Tibial artery (tissue), 4 donors: ENCODE results near the gene CHD2.
A peak's percentile ranks its signal among the peaks of the same experiment; 100 is the strongest.

Experiments used
- DNase-seq, 2 donors: peaks; one replicate each; pipeline ENCODE4 v3.0.0-alpha.2; 2019
- H3K27ac ChIP-seq, 2 donors: fragments of 200-600 bp; sonication (generic) in 1 of 2; 1 replicate in 1 of 2; 2 replicates in 1 of 2; pipeline ENCODE4 v1.5.1; 2018 to 2019; ENCODE audit warnings: mild to moderate bottlenecking in 1 of 2
- H3K27me3 ChIP-seq, 2 donors: fragments of 200-600 bp; sonication (generic) in 1 of 2; one replicate each; pipeline versions ENCODE4 v1.5.1 to v1.6.0; 2016 to 2019
- H3K36me3 ChIP-seq, 3 donors: fragments of 200-600 bp; sonication (generic) in 2 of 3; one replicate each; pipeline ENCODE4 v1.5.1; 2016 to 2019; ENCODE audit warnings: mild to moderate bottlenecking in 2 of 3
- H3K4me1 ChIP-seq, 4 donors: fragments of 200-600 bp; sonication (generic) in 2 of 4; 1 replicate in 3 of 4; 2 replicates in 1 of 4; pipeline ENCODE4 v1.5.1; 2016 to 2019
- H3K4me3 ChIP-seq, 2 donors: fragments of 200-600 bp; sonication (generic) in 1 of 2; 1 replicate in 1 of 2; 2 replicates in 1 of 2; pipeline ENCODE4 v1.5.1; 2018 to 2019; ENCODE audit warnings: mild to moderate bottlenecking in 2 of 2
- H3K9me3 ChIP-seq, 3 donors: fragments of 200-600 bp; sonication (generic) in 1 of 3; one replicate each; pipeline ENCODE4 v1.5.1; 2016 to 2019
- CTCF ChIP-seq, 2 experiments: fragments of 200-600 bp in 1 of 2; fragments of 450-650 bp in 1 of 2; IDR thresholded peaks; one replicate each; pipeline ENCODE4 v1.5.1; 2017 to 2019; ENCODE audit warnings: antibody characterized with exemption in 2 of 2, mild to moderate bottlenecking in 1 of 2, moderate library complexity in 1 of 2
- intact Hi-C: fragments of 100-400 bp; cut with DNase I; formaldehyde crosslinking; loops from one replicate; pipeline ENCODE4 v1.15.0; 2023; ENCODE audit warnings: low total_unique reads

The CHD2 gene

GRCh38 chr15:92883876-92884435 lies 16.2 kb upstream of the CHD2 start:
- peaks cover 20 to 25% (median 25%) of the 10 kb centered on the region in 3 donors for H3K36me3 ChIP-seq
- no peak for TF ChIP-seq CTCF (IDR thresholded peaks at IDR 0.05)
- no peak for DNase-seq
- H3K4me3 ChIP-seq, result peak overlapping the region; percentile 69 to 100
- H3K9me3 ChIP-seq, result no peaks in the 10 kb centered on the region
- peaks cover 0 to 50% (median 19%) of the 10 kb centered on the region in 4 donors for H3K4me1 ChIP-seq
- H3K27ac ChIP-seq, result peak overlapping the region; percentile 100
- no peaks in the 10 kb centered on the region for H3K27me3 ChIP-seq
- intact Hi-C loops, result loop anchor here (1.0 kb wide), 1 partner anchor 75 kb away; no protein-coding TSS in a partner anchor

- intact Hi-C loops, result loop anchor here (1.0 kb wide), 1 partner anchor 75 kb away; no protein-coding TSS in a partner anchor
- H3K9me3 ChIP-seq, result no peaks in the 10 kb centered on the region
- peak overlapping the region; percentile 69 to 100 for H3K4me3 ChIP-seq
- peaks cover 0 to 56% (median 20%) of the 10 kb centered on the region in 4 donors for H3K4me1 ChIP-seq
- TF ChIP-seq CTCF (IDR thresholded peaks at IDR 0.05), result no peak
- H3K27me3 ChIP-seq, result no peaks in the 10 kb centered on the region
- H3K27ac ChIP-seq, result peak overlapping the region; percentile 100
- no peak for DNase-seq
- peaks cover 20 to 29% (median 28%) of the 10 kb centered on the region in 3 donors for H3K36me3 ChIP-seq
These were observed 15.5 kb upstream of the CHD2 start for GRCh38 chr15:92884436-92885223.

GRCh38 chr15:92885224-92886041 lies 14.7 kb upstream of the CHD2 start:
- Histone ChIP-seq H3K27me3 (no peaks in the 10 kb centered on the region), H3K4me3 (peak overlapping the region; percentile 69 to 100), H3K4me1 (peaks cover 0 to 61% (median 23%) of the 10 kb centered on the region in 4 donors), H3K27ac (peak overlapping the region; percentile 100), H3K9me3 (no peaks in the 10 kb centered on the region), H3K36me3 (peaks cover 21 to 31% (median 30%) of the 10 kb centered on the region in 3 donors)
- intact Hi-C loops, result no loop called here
- TF ChIP-seq CTCF (IDR thresholded peaks at IDR 0.05), result no peak
- no peak for DNase-seq

GRCh38 chr15:92886042-92886537 lies 14.0 kb upstream of the CHD2 start:
- no peak for TF ChIP-seq CTCF (IDR thresholded peaks at IDR 0.05)
- intact Hi-C loops, result no loop called here
- H3K27ac ChIP-seq, result peak overlapping the region; percentile 100
- H3K36me3 ChIP-seq, result peaks cover 28 to 37% (median 36%) of the 10 kb centered on the region in 3 donors
- no peaks in the 10 kb centered on the region for H3K9me3 ChIP-seq
- no peak for DNase-seq
- peak overlapping the region; percentile 69 to 100 for H3K4me3 ChIP-seq
- peaks cover 0 to 61% (median 23%) of the 10 kb centered on the region in 4 donors for H3K4me1 ChIP-seq
- no peaks in the 10 kb centered on the region for H3K27me3 ChIP-seq

GRCh38 chr15:92886815-92887214 lies 13.3 kb upstream of the CHD2 start:
- DNase-seq, result no peak
- H3K4me3 ChIP-seq, result peak overlapping the region; percentile 69 to 100
- peaks cover 35 to 44% (median 44%) of the 10 kb centered on the region in 3 donors for H3K36me3 ChIP-seq
- peak overlapping the region; percentile 100 for H3K27ac ChIP-seq
- H3K9me3 ChIP-seq, result no peaks in the 10 kb centered on the region
- H3K4me1 ChIP-seq, result peaks cover 0 to 61% (median 24%) of the 10 kb centered on the region in 4 donors
- no peak for TF ChIP-seq CTCF (IDR thresholded peaks at IDR 0.05)
- intact Hi-C loops, result no loop called here
- no peaks in the 10 kb centered on the region for H3K27me3 ChIP-seq
